HUDEP-2 (cell line): ENCODE measurements around the gene DUOX2.
"Not testable (repeated sequence)": the region's sequence is repeated elsewhere in the genome, so short reads cannot be mapped to it uniquely, and the experiment has no call there.

Source experiments
- DNase-seq, 76 experiments: peaks; one replicate each; lab custom pipeline; 2025; ENCODE audit not compliant: unreplicated experiment in 76 of 76; lab: John Stamatoyannopoulos, UW

The DUOX2 gene

GRCh38 chr15:45139770-45140169 is 25.8 kb upstream of the DUOX2 start:
- DNase-seq = no peak

- no peak for DNase-seq
These were observed 25.1 kb upstream of the DUOX2 start for GRCh38 chr15:45138814-45139765.

- no peak for DNase-seq
These were observed 23.7 kb upstream of the DUOX2 start for GRCh38 chr15:45137703-45138102.

- DNase-seq = no peak
These were observed 22.4 kb upstream of the DUOX2 start for GRCh38 chr15:45136378-45136764.

GRCh38 chr15:45135705-45136377 is 21.9 kb upstream of the DUOX2 start:
- not testable (repeated sequence) for DNase-seq

- peak in 2 of 76 experiments; percentile 3 for DNase-seq
These were observed 21.0 kb upstream of the DUOX2 start for GRCh38 chr15:45134682-45135604.

GRCh38 chr15:45134046-45134445 is 20.1 kb upstream of the DUOX2 start:
- no peak for DNase-seq

- DNase-seq = peak in 1 of 76 experiments; percentile 6
These were observed 19.6 kb upstream of the DUOX2 start for GRCh38 chr15:45133561-45133920.

GRCh38 chr15:45132844-45133560 is 19.0 kb upstream of the DUOX2 start:
- no peak for DNase-seq

- DNase-seq = no peak
These were observed 17.5 kb upstream of the DUOX2 start for GRCh38 chr15:45131510-45131909.

- DNase-seq = no peak
These were observed 16.5 kb upstream of the DUOX2 start for GRCh38 chr15:45130291-45131000.

GRCh38 chr15:45129651-45130129 is 15.7 kb upstream of the DUOX2 start, which contains the start of the genes DUOX1 and DUOXA1:
DUOX1 (plus strand) TSS chr15:45129994; CDS start chr15:45131967, 1,973 bp downstream.
DUOXA1 (minus strand) TSS chr15:45129879; CDS start chr15:45123014, 6,865 bp downstream.
- peak in 1 of 76 experiments; percentile 5 for DNase-seq

GRCh38 chr15:45128971-45129639 is 15.1 kb upstream of the DUOX2 start:
- DNase-seq = no peak

- DNase-seq = peak in 27 of 76 experiments; percentile 2 to 53 (median 14)
These were observed 12.7 kb upstream of the DUOX2 start for GRCh38 chr15:45126535-45127158.

- no peak for DNase-seq
These were observed 9.4 kb upstream of the DUOX2 start for GRCh38 chr15:45123397-45123796.

- DNase-seq = no peak
These were observed 8.7 kb upstream of the DUOX2 start for GRCh38 chr15:45122719-45123118.

GRCh38 chr15:45121706-45122417 is 7.9 kb upstream of the DUOX2 start:
- DNase-seq = no peak

- DNase-seq = no peak
These were observed 7.0 kb upstream of the DUOX2 start for GRCh38 chr15:45121020-45121419.
